ENCODE results near the gene P2RX7.
"Not testable (repeated sequence)": the region's sequence is repeated elsewhere in the genome, so short reads cannot be mapped to it uniquely, and the experiment has no call there.

The P2RX7 gene

GRCh38 chr12:121137512-121137911 lies 4.8 kb downstream of the P2RX7 start:
- DNase-seq: no peak

GRCh38 chr12:121138284-121138683 lies 5.6 kb downstream of the P2RX7 start:
- no peak for DNase-seq

GRCh38 chr12:121139286-121139685 lies 6.6 kb downstream of the P2RX7 start:
- DNase-seq: no peak

GRCh38 chr12:121142171-121142950 lies 9.7 kb downstream of the P2RX7 start:
- no peak for DNase-seq

- no peak for DNase-seq
Measured at GRCh38 chr12:121144416-121144914, 11.8 kb downstream of the P2RX7 start.

- DNase-seq: no peak
Measured at GRCh38 chr12:121145221-121145620, 12.5 kb downstream of the P2RX7 start.

- DNase-seq: not testable (repeated sequence)
Measured at GRCh38 chr12:121149289-121149688, 16.6 kb downstream of the P2RX7 start.

GRCh38 chr12:121154793-121155375 lies 22.2 kb downstream of the P2RX7 start:
- no peak for DNase-seq

GRCh38 chr12:121156365-121156764 lies 23.7 kb downstream of the P2RX7 start:
- DNase-seq: no peak

- no peak for DNase-seq
Measured at GRCh38 chr12:121158085-121158484, 25.4 kb downstream of the P2RX7 start.

GRCh38 chr12:121158728-121159351 lies 26.2 kb downstream of the P2RX7 start:
- DNase-seq: not testable (repeated sequence)

GRCh38 chr12:121159467-121160307 lies 27.0 kb downstream of the P2RX7 start:
- no peak for DNase-seq

- DNase-seq: no peak
Measured at GRCh38 chr12:121162384-121162783, 29.7 kb downstream of the P2RX7 start.

- no peak for DNase-seq
Measured at GRCh38 chr12:121162985-121163384, 30.3 kb downstream of the P2RX7 start.

GRCh38 chr12:121164839-121165238 lies 32.2 kb downstream of the P2RX7 start:
- not testable (repeated sequence) for DNase-seq

- DNase-seq: no peak
Measured at GRCh38 chr12:121165316-121165715, 32.6 kb downstream of the P2RX7 start.

- no peak for DNase-seq
Measured at GRCh38 chr12:121166356-121166755, 33.7 kb downstream of the P2RX7 start.

GRCh38 chr12:121167232-121167820 lies 34.6 kb downstream of the P2RX7 start:
- no peak for DNase-seq

GRCh38 chr12:121167951-121168350 lies 35.3 kb downstream of the P2RX7 start:
- no peak for DNase-seq

GRCh38 chr12:121170151-121170550 lies 37.5 kb downstream of the P2RX7 start:
- DNase-seq: no peak

- no peak for DNase-seq
Measured at GRCh38 chr12:121170611-121171260, 38.1 kb downstream of the P2RX7 start.

GRCh38 chr12:121172145-121172544 lies 39.5 kb downstream of the P2RX7 start:
- no peak for DNase-seq

Data from T-helper 9 cell (primary cell).